Measurements from ENCODE around the gene KCNJ6.
A peak's percentile ranks its signal among the peaks of the same experiment; 100 is the strongest.

The KCNJ6 gene

GRCh38 chr21:37904856-37905255 lies 11.4 kb downstream of the KCNJ6 start:
- DNase-seq: no peak

- DNase-seq: no peak
Observed at GRCh38 chr21:37903396-37903795, 12.9 kb downstream of the KCNJ6 start.

GRCh38 chr21:37899146-37899545 lies 17.1 kb downstream of the KCNJ6 start:
- DNase-seq: no peak

GRCh38 chr21:37896788-37897187 lies 19.5 kb downstream of the KCNJ6 start:
- no peak for DNase-seq

- DNase-seq: no peak
Observed at GRCh38 chr21:37891972-37892371, 24.3 kb downstream of the KCNJ6 start.

GRCh38 chr21:37888659-37889058 lies 27.6 kb downstream of the KCNJ6 start:
- no peak for DNase-seq

- no peak for DNase-seq
Observed at GRCh38 chr21:37886726-37887299, 29.4 kb downstream of the KCNJ6 start.

- DNase-seq: no peak
Observed at GRCh38 chr21:37886120-37886519, 30.1 kb downstream of the KCNJ6 start.

GRCh38 chr21:37878946-37879660 lies 37.2 kb downstream of the KCNJ6 start:
- peak; percentile 45 for DNase-seq

- DNase-seq: no peak
Observed at GRCh38 chr21:37877888-37878684, 38.2 kb downstream of the KCNJ6 start.

GRCh38 chr21:37877171-37877570 lies 39.1 kb downstream of the KCNJ6 start:
- DNase-seq: no peak

GRCh38 chr21:37876561-37876960 lies 39.7 kb downstream of the KCNJ6 start:
- no peak for DNase-seq

- no peak for DNase-seq
Observed at GRCh38 chr21:37874904-37875780, 41.1 kb downstream of the KCNJ6 start.

- DNase-seq: no peak
Observed at GRCh38 chr21:37874481-37874880, 41.8 kb downstream of the KCNJ6 start.

GRCh38 chr21:37873655-37874054 lies 42.6 kb downstream of the KCNJ6 start:
- no peak for DNase-seq

GRCh38 chr21:37871121-37871862 lies 45.0 kb downstream of the KCNJ6 start:
- no peak for DNase-seq

GRCh38 chr21:37870221-37870620 lies 46.0 kb downstream of the KCNJ6 start:
- no peak for DNase-seq

- DNase-seq: no peak
Observed at GRCh38 chr21:37869661-37870060, 46.6 kb downstream of the KCNJ6 start.

- no peak for DNase-seq
Observed at GRCh38 chr21:37868446-37869295, 47.6 kb downstream of the KCNJ6 start.

GRCh38 chr21:37866027-37866426 lies 50.2 kb downstream of the KCNJ6 start:
- DNase-seq: peak; percentile 85

GRCh38 chr21:37865156-37865555 lies 51.1 kb downstream of the KCNJ6 start:
- no peak for DNase-seq
